Hematopoietic multipotent progenitor cell treated with erythropoietin and hydrocortisone succinate and interleukin-3 and kit ligand, for 8 days (in vitro differentiated cells): Measurements from ENCODE around the gene SUSD4.

Source experiments
- DNase-seq: peaks from one replicate; pipeline ENCODE4 v3.0.0-alpha.2; 2015

Gene SUSD4

DNA sequence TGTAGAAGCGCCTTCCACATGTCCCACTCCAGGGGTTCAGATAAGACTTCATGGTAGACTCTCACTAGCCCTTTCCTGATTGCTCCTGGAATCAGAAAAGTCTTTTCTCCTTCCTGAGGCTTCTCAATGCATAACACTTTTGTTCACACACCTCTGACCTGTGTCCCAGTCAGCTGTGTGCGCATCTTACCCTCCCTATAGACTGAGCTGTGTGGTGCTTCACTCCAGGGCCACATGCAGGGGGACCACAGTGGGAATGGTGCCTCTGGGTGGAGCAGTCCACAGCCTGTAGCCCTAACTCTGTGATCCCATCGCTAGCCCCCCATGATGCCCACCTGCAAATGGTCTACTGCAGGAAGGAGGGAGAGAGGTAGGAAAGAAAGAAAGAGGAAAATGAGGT lies 136.9 kb downstream of the SUSD4 start:
- no peak for DNase-seq

- no peak for DNase-seq
Observed at GRCh38 chr1:223226271-223226670, 137.7 kb downstream of the SUSD4 start.

DNA sequence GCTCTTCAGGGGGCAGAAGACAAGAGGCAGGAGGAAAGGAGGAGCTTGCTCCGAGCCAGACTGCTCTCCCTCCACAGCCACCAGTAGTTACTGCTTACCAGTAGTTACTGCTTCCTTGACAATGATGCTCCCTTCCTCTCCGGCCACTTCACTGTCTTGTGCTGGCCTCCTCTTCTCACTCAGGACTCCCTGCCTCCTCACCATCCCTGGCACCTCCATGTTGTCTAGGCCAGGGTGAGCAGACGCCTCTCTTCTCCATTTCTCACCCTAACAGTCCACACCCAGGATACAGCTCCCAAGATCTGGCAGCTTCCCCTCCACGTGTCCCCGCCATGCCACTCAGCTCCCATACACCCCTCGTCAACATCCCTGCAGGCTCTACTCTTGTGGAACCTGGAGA lies 138.5 kb downstream of the SUSD4 start:
- DNase-seq, result no peak

DNA sequence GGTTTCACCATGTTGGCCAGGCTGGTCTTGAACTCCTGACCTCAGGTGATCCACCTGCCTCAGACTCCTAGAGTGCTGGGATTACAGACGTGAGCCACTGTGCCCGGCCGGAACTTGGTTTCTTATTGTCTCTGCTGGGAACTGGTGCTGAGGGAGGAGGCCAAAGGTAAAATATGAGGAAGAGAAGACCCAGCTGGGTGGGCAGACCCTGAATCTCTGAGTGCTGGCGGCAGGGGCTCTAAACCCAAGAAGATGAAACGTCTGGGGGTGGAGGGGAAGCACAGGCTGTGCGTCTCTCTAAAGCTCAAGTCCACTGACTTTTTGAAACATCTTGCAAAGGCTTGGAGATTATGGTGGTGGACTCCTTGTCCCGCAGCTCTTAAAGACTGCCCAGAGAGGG lies 138.9 kb downstream of the SUSD4 start:
- DNase-seq, result no peak

- no peak for DNase-seq
Observed at GRCh38 chr1:223224465-223224864, 139.5 kb downstream of the SUSD4 start.

DNA sequence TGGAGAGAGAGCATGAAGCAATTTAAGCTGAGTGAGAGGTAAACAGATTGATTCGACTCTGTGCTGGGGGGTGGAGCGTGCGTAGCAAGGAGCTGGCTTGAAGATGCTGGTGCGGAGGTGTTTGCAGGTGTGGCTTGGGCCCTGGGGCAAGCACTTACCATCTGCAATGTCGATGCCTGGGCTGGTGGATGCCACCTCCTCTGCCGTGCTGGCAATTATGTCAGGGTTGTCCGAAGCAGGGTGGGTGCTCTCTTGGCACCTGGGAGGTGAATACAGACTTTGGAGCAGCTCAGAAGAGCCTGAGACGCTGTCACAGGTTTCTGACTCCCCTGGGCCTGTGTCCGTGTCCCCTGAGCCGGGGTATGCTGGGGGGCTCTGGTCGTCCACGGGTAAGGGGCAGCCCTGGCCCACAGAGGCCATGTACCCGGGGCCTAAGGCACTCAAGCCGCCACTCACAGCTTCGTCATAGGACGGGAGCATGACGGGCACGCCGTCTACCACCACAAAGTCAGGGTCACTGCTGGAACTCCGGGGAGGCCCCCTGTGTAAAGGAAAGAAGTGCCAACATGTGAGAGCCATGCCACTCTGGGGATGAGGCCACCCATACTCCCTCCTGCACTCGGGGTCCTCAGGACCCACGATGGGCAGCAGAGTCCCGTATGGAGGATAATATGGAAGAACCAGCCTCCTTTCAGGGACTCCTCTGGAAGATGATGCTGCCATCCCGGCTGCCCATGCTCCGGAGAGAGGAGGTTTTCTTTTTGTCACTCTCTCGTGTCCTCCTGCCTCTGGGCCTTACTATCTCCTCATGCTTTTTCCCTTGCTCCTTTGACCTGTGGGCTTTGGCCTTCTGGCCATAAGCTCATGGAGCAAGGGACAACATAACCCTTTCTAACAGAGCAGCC lies 140.6 kb downstream of the SUSD4 start:
- DNase-seq, result no peak

GRCh38 chr1:223222377-223222776 lies 141.6 kb downstream of the SUSD4 start:
- no peak for DNase-seq

DNA sequence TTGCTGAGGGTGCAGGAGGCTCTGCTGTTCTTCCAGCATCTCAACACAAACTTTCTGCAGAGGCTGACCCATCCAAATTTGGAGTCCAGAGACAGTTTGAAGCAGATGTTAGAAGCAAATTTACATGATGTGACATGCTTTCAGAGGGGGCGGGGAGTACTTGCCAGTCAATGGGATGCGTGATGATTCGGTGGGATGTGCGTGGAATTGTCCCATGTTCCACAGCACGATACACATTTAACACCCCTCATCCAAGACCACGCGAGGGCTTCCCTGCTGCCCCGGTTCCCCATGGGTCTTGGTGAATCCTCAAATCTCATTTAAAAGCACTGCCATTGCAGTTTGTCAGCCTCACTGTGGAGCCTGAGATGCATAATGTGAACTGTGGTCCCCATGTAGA lies 142.3 kb downstream of the SUSD4 start:
- no peak for DNase-seq

DNA sequence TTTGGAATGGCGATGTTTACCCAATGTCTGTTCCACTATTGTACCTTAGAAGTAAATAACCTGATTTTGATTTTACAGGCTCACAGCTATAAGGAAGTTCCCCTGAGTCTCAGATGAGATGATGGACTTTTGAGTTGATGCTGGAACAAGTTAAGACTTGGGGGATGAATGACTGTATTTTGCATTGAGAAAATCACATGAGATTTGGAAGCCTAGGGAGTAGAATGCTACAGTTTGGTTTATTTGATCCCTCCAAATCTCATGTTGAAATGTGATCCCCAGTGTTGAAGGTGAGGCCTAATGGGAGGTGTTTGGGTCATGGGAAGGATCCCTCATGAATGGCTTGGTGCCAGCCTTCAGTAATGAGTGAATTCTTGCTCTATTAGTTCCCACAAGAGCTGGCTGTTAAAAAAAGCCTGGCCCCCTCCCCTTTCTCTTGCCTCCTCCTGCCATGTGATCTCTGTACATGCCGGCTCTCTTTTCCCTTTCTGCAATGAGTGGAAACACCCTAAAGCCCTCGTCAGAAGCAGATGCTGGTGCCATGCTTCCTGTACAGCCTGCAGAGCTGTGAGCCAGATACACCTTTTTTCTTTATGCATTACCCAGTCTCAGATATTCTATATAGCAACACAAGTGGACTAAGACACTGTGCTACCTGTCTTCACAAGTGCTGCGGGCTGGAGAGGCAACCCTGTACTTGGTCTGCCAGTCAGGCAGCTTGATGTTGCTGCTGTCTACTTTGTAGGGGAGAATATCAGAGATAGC lies 143.9 kb downstream of the SUSD4 start:
- no peak for DNase-seq

- no peak for DNase-seq
Observed at GRCh38 chr1:223219318-223219635, 144.7 kb downstream of the SUSD4 start.

GRCh38 chr1:223217781-223218180 lies 146.2 kb downstream of the SUSD4 start:
- DNase-seq, result no peak

DNA sequence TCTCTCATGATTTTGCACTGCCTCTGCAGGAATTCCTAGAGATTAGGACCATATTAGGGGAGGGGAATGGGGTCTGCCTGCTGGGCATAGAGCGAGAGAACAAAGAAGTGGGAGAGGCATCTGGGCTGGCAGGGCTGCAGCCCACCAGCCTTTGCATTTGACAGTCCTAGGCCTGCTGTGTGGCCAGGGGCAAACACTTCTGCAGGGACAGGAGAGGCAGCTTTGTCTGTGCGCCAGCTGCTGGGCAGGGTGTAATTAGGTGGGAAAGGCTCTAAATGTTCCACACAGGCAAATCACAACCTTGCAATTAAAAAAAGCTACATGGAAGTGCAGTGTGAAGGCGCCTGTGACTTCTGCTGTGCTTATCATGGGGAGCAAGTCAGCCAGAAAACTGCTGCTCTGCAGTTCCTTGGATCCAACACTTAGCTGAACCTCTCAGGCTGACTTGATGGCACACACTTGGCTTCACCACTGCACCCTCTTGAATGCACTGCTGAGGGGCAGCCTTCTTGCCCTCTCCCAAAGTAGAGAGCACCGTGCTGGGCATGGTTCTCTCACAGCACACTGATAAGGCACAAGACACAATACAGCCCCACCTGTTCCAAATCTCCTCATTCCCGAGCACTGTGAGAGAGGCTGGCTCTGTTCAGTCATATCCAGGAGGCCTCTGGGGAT lies 147.3 kb downstream of the SUSD4 start:
- DNase-seq, result no peak

- no peak for DNase-seq
Observed at GRCh38 chr1:223216074-223216473, 147.9 kb downstream of the SUSD4 start.

- no peak for DNase-seq
Observed at GRCh38 chr1:223215026-223215425, 148.9 kb downstream of the SUSD4 start.

DNA sequence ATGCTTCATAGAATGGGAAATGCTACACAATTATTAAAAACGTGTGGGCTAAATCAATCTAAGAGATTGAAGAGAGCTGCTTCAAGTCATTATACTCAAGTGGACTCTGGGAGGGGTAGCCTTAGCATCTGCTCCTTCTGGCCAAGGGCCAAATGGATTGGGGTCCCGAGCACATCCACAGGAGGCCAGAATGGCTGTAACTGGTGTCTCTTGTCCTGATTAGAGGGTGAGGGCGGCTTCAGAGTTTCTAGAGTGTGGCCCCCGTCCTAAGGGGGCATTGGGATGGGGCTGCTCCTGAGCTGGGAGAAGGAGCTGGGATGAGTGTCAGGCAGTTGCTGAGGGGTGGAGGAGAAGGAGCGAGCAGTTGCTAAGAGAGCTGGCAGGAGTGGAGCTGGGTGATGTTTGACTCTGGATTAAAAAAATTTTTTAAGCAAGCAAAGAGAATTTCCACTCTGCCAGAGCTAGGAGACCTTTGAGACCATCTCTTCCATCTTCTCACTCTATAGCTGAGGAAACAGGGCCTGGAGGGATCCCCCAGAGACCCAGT lies 149.6 kb downstream of the SUSD4 start:
- no peak for DNase-seq

GRCh38 chr1:223212441-223212840 lies 151.5 kb downstream of the SUSD4 start:
- no peak for DNase-seq

- DNase-seq, result no peak
Observed at GRCh38 chr1:223211323-223211985, 152.5 kb downstream of the SUSD4 start.

- DNase-seq, result no peak
Observed at GRCh38 chr1:223210788-223211120, 153.2 kb downstream of the SUSD4 start.

GRCh38 chr1:223209992-223210787 lies 153.8 kb downstream of the SUSD4 start:
- no peak for DNase-seq

DNA sequence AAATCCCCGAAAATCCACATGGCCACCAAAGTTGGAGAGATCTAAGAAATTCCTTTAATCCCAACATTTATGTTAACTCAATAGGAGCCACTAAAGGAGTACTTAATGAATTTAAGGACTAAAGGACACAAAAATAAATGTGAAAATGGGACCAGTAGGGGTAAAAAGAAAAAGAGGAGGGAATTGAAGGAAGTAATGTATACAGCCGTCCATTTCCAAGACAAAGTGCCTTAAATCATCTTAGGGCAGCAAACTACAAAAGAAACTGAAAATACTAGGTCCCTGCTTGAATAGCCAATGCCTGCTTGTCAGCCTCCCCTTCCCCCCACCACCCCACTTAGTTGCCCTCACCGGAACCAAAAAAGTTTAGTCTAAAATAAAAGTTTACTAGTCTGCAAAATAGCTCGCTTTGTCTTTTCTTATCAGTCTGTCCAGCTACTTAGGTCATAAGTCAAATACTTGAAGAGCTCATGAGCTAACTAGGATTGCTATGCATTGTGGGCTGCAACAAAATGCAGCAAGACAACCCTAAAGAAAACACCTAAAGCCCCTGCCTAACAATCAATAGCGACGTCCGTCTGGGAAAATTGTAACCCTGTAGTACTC lies 154.6 kb downstream of the SUSD4 start:
- no peak for DNase-seq

DNA sequence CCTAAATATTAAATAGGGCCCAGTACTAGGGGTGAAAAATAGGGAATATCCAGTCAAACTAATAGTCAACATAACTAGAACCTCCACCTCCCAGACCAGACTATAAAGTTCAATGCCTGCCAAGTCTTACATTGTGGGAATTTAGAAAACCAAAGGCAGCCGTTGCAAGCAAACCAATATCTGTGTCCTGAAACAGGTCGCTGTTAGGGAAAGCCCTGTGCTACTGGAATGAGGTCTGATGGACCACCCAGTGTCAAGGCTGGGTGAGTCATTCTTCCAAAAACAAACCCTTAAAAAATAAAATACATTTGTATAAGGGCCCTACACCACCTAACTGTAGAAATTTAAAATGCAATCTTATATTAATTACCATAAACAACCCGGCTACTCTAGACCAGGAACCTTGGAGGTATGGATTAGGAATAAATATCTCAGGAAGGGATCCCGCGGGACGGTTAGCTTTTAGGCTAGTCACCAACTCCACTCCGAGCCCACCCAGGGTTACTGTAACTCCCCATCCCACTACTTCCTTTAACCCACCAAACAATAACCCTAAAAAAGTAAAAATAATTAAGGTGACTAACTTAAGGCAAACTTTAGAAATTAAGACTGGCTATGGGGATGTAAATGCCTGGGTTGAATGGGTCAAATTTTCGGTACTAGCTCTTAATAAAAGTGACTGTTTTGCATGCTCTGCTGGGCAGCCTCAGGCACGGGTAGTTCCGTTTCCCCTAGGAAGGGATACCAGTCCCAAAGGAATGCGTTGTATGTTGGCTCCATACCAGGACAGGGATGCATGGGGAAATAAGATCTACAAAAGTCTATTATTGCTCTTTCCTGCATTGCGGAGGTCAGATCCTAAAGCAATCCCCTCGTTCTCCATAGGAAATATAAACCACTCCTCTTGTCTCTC lies 155.6 kb downstream of the SUSD4 start:
- DNase-seq, result no peak
